H1 (cell line): ENCODE measurements around the gene CTNND2. TPM values are rescaled to one million over a fixed set of nuclear protein-coding genes. Genes with fewer than 3 reads are reported as not detected.

ENCODE experiments used
- POLR2A ChIP-seq, 2 experiments: IDR thresholded peaks; 1 replicate in 1 of 2; 2 replicates in 1 of 2; pipeline ENCODE4 v1.6.1; 2011; ENCODE audit warnings: low read depth in 2 of 2, low read length in 2 of 2, mild to moderate bottlenecking in 2 of 2; ENCODE audit errors: control extremely low read depth in 1 of 2
- POLR2AphosphoS5 ChIP-seq: IDR thresholded peaks from 2 replicates; pipeline ENCODE4 v1.6.1; 2011; ENCODE audit warnings: low read depth, low read length
- SIN3A ChIP-seq, 2 experiments: IDR thresholded peaks in 1 of 2; conservative IDR thresholded peaks in 1 of 2; 2 replicates each; pipeline ENCODE4 v1.6.1; 2011 to 2012; ENCODE audit warnings: low read length in 2 of 2, improper control_type of control experiment in 1 of 2, low read depth in 1 of 2, mild to moderate bottlenecking in 1 of 2
- polyA plus RNA-seq, 7 experiments: library from polyadenylated mRNA; depleted of rRNA in 3 of 7; stranded (reverse) in 5 of 7; unstranded in 2 of 7; fragments of >200 nt in 5 of 7; fragments of 200-250 nt in 2 of 7; gene quantifications; 1 replicate in 5 of 7; 2 replicates in 1 of 7; 4 replicates in 1 of 7; pipeline versions ENCODE4 v1.2.1 to v1.2.3, GENCODE V29; 2011 to 2013; ENCODE audit warnings: missing spikeins in 2 of 7, mixed read lengths in 2 of 7
- total RNA-seq: library from RNA; stranded (reverse); fragmentation: NEBNext Ultra II Directional; extraction: Animal tissue kit (Norgen Biotek cat#: 25700); gene quantifications from 2 replicates; pipeline ENCODE4 v1.2.1, GENCODE V29; 2021
- TF ChIP-seq, protein P1 (sequence below): fragments of 300-600 bp; sonication (generic); IDR thresholded peaks from 2 replicates; pipeline ENCODE4 v1.7.1; 2012; ENCODE audit warnings: low read length, moderate library complexity, mild to moderate bottlenecking, inconsistent platforms; ENCODE audit not compliant: insufficient replicate concordance

CTNND2 gene
- total and polyA plus RNA-seq, 2 of the 8 experiments (the other 6 are each of a cell fraction or from before 2014, with no cell fraction given) = 7.4 to 14.2 TPM

DNA sequence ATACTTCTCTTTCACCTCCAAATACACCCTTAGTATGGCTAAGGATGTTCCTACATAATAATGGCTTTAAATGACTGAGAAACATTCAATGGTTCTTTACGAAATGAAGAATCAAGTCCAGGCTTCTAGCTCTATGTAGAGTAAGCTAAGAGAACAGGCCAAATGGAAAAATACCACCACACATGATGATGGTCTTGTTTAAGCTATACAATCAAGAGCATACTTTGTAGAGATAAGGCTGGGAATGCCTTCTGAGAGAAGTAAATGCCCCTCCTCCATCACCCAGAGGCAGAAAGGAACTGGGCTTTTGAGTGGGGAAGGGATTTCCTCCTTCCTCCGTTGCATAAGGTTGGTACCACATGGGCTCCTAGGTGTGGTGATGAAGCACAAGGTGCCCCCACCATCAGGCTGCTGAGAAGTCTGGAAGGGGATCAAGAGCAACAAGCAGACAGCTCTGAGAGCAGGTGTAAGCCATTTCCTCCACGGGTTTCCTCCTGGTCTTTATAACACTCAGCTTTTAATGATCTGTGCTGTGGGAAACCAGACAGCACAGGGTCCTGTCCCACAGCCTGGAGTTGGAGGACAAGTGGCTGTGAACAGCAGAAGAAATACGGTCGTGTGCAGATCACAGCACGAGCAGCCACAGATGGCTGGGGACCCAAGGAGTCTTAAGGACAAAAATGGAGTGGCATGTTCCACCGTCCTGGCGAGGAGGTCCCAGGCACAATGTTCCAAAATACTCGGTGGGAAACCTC is 396.9 kb downstream of the CTNND2 start (continued):
- TF ChIP-seq, protein P1, sequence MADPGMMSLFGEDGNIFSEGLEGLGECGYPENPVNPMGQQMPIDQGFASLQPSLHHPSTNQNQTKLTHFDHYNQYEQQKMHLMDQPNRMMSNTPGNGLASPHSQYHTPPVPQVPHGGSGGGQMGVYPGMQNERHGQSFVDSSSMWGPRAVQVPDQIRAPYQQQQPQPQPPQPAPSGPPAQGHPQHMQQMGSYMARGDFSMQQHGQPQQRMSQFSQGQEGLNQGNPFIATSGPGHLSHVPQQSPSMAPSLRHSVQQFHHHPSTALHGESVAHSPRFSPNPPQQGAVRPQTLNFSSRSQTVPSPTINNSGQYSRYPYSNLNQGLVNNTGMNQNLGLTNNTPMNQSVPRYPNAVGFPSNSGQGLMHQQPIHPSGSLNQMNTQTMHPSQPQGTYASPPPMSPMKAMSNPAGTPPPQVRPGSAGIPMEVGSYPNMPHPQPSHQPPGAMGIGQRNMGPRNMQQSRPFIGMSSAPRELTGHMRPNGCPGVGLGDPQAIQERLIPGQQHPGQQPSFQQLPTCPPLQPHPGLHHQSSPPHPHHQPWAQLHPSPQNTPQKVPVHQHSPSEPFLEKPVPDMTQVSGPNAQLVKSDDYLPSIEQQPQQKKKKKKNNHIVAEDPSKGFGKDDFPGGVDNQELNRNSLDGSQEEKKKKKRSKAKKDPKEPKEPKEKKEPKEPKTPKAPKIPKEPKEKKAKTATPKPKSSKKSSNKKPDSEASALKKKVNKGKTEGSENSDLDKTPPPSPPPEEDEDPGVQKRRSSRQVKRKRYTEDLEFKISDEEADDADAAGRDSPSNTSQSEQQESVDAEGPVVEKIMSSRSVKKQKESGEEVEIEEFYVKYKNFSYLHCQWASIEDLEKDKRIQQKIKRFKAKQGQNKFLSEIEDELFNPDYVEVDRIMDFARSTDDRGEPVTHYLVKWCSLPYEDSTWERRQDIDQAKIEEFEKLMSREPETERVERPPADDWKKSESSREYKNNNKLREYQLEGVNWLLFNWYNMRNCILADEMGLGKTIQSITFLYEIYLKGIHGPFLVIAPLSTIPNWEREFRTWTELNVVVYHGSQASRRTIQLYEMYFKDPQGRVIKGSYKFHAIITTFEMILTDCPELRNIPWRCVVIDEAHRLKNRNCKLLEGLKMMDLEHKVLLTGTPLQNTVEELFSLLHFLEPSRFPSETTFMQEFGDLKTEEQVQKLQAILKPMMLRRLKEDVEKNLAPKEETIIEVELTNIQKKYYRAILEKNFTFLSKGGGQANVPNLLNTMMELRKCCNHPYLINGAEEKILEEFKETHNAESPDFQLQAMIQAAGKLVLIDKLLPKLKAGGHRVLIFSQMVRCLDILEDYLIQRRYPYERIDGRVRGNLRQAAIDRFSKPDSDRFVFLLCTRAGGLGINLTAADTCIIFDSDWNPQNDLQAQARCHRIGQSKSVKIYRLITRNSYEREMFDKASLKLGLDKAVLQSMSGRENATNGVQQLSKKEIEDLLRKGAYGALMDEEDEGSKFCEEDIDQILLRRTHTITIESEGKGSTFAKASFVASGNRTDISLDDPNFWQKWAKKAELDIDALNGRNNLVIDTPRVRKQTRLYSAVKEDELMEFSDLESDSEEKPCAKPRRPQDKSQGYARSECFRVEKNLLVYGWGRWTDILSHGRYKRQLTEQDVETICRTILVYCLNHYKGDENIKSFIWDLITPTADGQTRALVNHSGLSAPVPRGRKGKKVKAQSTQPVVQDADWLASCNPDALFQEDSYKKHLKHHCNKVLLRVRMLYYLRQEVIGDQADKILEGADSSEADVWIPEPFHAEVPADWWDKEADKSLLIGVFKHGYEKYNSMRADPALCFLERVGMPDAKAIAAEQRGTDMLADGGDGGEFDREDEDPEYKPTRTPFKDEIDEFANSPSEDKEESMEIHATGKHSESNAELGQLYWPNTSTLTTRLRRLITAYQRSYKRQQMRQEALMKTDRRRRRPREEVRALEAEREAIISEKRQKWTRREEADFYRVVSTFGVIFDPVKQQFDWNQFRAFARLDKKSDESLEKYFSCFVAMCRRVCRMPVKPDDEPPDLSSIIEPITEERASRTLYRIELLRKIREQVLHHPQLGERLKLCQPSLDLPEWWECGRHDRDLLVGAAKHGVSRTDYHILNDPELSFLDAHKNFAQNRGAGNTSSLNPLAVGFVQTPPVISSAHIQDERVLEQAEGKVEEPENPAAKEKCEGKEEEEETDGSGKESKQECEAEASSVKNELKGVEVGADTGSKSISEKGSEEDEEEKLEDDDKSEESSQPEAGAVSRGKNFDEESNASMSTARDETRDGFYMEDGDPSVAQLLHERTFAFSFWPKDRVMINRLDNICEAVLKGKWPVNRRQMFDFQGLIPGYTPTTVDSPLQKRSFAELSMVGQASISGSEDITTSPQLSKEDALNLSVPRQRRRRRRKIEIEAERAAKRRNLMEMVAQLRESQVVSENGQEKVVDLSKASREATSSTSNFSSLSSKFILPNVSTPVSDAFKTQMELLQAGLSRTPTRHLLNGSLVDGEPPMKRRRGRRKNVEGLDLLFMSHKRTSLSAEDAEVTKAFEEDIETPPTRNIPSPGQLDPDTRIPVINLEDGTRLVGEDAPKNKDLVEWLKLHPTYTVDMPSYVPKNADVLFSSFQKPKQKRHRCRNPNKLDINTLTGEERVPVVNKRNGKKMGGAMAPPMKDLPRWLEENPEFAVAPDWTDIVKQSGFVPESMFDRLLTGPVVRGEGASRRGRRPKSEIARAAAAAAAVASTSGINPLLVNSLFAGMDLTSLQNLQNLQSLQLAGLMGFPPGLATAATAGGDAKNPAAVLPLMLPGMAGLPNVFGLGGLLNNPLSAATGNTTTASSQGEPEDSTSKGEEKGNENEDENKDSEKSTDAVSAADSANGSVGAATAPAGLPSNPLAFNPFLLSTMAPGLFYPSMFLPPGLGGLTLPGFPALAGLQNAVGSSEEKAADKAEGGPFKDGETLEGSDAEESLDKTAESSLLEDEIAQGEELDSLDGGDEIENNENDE = no peak
- TF ChIP-seq POLR2AphosphoS5 (no peak), SIN3A (conservative IDR thresholded peaks at IDR 0.05 in 1 of 2, IDR thresholded peaks at IDR 0.05 in 1 of 2; ENCODE audit: low read depth in 1 of 2, low read length in 2 of 2) (no peak), POLR2A (IDR thresholded peaks at IDR 0.05; ENCODE audit: control extremely low read depth in 1 of 2, low read depth in 2 of 2, low read length in 2 of 2) (no peak)
